DMS153 treated with DMSO at 0.1 percent for 48 hours (cell line): ENCODE measurements around the gene SIPA1L3.
A peak's percentile ranks its signal among the peaks of the same experiment; 100 is the strongest.

Experiments used
- DNase-seq: peaks from one replicate; lab custom pipeline; 2025; ENCODE audit not compliant: unreplicated experiment; lab: John Stamatoyannopoulos, UW

Gene SIPA1L3

DNA sequence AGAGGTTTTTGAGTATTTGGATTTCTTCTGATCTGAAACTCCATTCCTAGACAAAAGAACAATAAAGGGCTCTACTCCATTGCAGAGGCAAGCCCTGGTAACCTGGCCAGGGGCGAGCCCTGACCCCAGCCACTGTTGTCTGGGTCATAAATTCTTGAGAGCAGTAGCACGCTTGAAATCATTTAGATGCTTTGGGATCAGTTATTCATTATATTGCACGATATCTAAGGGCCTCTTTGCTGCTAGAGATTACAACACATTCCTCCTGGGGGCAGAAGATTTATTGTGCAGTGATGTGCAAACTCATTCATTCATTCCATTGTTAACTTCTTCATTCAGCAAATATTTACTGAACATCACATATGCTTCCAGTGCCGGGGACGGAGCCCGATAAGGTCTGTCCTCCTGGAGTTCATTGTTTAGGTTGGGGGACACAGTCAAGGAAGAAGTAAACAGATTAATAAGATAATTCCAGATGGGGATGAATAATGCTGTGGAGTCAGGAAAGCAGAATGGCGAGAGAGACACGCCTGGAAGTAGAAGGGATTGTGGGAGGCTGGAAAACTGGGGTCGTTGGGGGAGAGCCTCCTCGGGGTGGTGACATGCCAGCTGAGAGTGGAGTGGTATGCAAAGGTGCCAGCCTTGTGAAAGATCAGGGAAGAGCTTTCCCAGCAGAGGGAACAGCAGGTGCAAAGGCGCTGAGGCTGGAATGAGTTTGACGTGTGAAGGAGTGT lies 34.9 kb downstream of the SIPA1L3 start:
- peak; percentile 33 for DNase-seq

DNA sequence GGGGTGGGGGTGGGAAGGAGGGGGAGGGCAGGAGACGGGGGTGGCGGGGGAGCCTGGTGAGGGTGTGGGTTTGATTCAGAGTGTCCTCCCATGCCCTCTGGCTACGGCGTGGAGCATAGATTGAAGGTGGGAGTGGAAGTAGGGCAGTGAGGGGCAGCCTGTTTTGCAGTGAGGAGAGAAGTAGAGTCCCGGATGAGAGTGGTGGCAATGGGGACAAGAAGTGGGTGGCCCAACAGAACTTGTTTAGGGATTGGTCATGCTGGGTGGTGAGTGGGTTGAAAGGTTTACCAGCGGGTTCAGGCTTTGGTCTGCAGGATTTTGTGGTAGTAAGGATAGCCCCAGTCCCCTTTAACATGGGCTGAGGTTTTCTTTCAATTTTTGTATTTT lies 35.5 kb downstream of the SIPA1L3 start:
- DNase-seq, result no peak

DNA sequence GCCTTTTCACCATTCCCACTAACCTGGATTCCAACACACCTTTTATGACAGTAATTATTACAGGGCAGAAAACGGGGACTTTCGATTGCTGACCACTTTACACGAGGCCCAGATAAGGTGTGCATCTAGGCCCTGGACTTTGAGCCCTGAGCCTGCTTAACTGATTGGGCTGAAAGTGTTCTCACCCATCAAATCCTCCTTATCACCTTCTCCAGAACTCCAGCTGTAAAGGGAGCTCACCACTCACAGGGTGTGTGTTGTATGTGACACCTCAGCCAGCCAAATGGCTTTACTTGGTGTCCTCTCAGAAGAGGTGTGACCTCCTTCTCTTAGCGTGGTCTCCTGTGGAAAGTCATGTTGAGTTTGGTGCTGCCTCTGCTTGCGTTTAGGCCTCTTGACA lies 36.5 kb downstream of the SIPA1L3 start:
- DNase-seq, result no peak

DNA sequence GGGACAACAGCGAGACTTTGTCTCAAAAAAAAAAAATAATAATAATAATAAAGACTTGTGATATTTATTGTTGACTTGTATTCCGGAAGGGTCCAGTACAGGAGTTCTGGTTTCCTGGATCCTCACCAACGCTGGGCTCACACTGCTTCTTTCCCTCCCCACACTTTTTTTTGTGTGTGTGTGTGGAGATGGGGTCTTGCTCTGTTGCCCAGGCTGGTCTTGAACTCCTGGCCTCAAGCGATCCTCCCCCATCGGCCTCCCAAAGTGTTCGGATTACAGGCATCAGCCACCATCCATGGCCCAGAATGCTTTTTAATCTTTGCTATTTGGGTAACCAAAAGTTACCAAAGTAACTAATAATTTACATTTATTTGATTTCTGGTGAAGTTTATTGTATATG lies 39.1 kb downstream of the SIPA1L3 start:
- no peak for DNase-seq

DNA sequence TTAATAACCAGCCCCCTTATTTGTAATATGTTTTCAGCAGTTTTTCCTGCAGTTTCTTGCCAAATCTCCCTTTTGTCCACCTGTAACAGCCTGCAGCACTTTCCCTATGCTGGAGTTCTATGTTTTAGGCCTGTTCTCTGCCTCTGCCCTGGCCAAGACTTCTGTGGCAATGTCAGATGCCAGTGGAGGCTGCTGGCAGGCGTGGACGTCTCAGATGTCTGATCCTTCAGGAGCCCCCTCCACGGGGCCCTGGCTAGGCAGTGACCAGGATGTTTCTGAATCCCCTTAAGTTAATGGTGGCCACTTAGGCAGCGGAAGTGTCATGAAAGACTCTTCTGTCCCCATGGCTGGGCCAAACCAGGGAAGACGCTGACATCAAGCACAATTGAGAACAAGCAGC lies 40.8 kb downstream of the SIPA1L3 start:
- DNase-seq, result no peak

DNA sequence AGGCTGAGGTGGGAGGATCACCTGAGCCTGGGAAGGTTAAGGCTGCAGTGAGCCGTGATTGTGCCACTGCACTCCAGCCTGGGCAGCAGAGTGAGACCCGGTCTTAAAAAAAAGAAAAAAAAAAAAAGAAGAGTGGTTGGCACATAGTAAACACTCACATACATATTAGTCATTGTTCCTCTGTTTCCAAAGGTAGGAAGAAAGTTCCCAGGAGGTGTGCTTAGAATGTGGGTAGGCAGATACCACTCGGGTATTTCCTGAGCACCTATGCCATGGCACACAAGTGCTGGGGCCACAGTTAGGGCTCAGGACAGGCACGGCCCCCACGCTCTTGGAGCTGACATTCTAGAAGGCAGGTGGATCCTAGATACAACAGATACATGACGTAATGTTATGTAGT lies 41.4 kb downstream of the SIPA1L3 start:
- DNase-seq, result no peak

DNA sequence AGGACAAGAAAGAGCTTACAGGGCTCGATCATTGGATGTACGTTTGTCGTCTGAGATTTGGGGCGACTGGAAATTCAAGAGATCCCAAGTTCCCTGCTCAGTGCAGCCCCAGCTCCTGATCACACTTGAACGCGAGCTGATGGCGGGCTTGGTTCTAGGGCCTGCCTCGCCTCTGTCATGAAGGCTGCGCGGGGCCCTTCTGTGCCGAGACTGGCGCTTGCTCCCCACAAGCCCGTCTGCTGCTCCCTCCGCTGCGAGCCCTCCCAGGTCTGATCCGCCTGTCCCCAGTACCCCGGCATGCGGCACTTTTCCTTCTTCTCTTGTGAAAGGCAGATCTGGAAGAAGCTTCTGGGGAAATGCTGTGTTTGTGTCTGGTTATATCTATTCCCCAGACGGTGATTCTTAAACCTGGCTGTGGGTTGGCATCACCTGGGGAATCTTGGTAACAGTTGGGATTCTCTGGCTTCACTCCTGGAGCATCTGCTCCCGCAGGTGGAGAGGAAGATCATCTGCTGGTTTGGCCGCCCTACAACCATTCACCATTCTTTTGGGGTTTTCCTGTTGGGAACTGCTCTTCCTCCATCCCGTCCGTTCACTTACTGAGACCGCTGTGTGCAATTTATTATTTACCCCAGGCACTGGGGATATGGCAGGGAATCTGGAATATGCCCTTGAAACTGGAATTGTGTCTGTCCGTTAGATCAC lies 43.6 kb downstream of the SIPA1L3 start:
- no peak for DNase-seq

DNA sequence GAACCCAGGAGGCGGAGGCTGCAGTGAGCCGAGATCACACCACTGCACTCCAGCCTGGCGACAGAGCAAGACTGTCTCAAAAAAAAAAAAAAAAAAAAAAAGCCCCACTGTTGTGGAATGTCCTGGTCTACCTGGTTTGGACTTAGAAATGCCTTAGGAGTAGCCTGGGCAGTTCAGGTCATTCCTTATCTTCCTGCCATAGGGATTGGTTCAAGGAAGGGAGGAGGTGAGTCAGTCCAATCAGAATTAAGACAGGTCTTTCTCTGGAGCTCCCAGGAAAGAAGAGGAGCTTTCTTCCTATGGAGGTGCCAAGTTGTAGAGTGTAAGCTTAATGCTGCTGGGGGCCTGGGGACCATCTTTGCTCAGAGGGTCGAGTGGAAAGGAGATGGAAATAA lies 44.8 kb downstream of the SIPA1L3 start:
- DNase-seq, result no peak

DNA sequence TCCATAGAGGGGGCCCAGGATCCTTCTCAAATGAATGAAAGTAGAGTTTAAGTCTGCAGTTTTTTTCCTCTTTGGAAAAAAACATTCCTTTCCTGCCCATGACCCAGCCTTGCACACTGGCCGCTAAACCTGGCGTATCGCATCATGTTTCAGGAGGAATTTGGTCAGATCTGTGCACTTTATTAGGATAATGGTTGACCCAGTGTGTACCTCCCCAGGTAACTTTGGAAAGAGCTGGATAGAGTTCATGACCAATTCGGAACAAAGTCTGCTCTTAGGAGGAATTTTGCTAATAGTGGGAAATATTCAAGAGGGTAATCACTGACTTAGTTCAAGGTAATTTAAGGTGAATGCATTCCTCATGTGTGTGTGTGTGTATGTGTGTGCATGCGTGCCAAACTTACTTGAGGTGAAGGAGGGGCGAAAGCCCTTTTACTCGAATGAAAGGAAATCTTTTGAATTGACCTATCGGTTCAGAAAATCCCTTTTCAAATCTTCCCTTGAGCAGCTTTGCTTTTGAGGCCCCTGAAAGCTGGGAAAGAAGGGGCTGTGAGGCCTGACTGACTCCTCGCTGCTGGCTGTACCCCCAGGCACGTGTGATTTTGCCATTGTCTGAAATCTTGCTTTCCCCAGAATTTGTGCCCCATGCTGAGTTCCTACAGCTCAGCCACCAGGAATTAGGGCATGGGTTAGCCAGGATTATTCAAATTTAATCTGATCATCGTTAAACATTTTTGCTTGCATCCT lies 46.3 kb downstream of the SIPA1L3 start:
- DNase-seq, result no peak

DNA sequence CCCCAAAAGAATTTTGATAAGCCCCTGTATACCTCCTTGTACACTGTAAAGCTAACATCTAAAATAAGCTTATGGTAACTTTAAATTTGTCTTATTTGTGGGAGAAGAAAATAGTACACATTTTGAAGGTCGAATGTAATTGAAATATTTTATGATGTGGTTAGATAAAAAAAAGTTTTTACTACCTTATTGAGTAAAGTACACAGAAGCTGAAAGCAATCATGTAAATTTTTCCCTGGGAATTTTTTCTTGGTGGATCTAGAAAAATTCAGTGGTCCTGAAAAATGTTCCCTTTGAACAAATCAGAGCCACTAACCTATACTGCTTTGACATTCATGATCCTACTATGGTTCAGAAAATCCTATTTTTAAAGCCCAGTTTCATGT lies 46.9 kb downstream of the SIPA1L3 start:
- no peak for DNase-seq

DNA sequence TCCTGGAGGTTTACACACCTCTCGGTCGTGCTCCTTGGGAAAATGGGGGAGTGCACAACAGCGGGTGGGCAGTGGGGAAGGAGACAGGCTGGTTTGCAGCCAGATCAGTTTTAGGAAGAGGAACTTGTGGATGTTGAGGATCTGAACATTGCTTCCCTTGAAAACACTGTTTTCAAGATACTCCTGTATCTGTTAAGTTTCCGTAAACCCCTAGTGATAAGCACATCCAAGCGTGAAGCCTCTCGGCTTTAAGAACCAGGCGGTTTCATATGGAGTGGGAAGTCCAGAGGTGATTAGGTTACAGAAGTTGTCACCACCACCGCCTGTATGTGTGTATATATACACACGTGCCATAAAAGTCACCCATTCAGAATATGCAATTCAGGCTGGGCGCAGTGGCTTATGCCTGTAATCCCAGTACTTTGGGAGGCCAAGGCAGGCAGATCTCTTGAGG lies 47.4 kb downstream of the SIPA1L3 start:
- no peak for DNase-seq

DNA sequence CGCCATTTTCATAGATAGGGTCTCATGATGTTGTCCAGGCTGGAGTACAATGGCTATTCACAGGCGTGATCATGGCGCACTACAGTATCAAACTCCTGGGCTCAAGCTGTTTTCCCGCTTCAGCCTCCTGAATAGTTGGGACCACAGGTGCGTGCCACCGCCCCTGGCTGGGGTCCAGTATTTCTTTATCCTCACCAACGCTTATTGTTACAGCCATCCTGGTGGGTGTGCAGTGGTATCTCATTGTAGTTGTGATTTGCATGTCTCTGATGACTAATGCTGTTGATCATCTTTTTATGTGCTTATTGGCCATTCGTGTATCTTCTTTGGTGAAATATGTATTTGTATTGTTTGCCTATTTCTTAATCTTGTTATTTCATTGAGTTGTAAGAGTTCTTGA lies 49.0 kb downstream of the SIPA1L3 start:
- no peak for DNase-seq

DNA sequence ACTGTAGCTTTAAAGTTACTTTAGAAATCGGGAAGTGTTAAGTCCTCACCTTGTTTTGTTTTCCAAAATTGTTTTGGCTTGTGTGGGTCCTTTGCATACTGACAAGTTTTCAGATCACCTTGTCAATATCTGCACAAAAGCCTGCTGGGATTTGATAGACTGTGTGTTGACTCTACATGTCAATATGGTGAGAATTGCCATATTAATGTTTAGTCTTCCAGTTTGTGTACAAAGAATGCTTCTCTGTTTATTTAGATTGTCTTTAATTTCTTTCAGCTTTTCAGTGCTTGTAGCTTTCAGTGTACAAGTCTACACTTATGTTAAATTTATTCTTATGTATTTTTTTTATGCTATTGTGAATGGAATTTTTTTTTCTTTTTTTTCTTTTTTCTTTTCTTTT lies 50.2 kb downstream of the SIPA1L3 start:
- no peak for DNase-seq

DNA sequence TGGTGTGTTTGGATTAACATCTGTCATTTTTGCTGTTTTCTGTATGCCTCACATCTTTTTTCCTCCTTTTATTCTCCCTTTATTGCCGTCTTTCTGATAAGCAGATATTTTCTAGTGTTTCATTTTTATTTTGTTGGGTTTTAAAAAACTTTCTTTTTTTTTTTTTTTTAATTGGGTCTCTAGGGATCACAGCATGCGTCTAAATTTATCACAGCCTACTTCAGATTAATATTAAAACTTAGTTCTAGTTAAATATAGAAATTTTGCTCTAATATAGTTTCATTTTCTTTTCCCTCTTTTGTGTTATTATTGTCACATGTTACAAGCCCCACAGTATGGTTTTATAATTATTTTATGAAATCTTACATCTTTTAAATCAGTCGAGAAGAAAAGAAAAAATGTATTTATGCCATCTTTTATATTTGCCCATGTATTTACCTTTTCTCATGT lies 52.7 kb downstream of the SIPA1L3 start:
- DNase-seq, result no peak

DNA sequence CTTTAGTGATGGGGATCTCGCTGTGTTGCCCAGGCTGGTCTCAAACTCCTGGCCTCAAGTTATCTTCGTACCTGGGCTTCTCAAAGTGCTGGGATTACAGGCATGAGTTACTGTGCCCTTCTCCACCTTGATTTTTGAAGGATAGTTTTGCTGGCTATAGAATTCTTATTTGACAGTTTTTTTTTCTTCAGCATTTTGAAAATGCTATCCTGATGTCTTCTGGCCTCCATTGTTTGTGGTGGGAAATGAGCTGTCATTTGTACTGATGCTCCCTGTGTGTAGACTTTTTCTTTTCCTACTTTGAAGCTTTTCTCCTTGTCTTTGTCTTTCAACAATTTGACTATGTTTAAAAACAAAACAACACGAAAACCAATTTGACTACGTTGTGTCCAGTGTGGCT lies 54.2 kb downstream of the SIPA1L3 start:
- DNase-seq, result no peak

DNA sequence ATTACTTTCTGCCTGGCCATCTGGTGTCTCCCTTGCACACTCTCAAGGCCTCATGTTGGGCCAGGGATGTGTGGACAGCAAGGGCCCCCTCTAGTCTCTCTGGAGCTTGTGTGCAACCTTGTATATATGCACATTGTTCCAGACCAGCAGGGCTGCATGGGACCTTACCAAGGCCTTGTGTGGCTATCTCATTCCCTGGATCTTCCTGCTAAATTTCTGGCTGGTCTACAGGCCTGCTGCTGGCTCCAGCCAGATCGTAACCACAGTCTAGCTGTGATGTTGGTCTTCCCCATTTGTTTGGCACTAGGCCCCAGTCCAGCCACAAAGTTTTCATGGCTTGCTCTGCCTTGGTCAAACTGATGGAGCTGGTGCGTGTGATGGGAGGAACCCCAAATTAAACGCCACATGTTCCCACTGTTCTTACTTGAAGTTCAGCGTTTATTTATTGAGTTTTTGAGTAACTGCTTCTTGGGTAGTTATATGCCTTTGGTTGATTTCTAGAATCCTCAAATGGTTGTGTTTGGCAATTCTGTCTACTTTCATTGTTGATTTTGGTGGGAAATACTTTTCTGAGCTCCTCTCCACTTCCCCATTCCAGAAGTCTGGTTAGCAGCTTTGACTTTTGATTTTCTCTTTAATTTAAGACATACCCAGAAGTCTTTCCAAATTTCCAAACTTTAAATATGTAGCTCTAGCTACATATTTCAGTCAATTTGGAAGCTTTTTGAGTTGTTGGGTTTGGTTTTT lies 56.4 kb downstream of the SIPA1L3 start:
- no peak for DNase-seq

DNA sequence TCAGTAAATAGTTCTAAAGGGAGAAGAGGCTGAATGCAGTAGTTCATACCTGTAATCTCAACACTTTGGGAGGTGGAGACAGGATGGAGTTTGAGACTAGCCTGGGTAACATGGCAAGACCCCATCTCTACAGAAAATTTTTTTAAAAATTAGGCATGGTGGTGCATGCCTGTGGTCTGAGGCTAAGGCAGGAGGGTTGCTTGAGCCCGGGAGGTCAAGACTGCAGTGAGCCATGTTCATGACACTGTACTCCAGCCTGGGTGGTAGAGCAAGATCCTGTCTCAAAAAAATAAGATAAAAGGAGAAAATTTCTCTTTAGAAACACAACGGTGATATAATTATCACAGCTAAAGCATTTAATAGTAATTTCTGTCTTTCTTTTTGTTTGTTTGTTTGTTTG lies 57.1 kb downstream of the SIPA1L3 start:
- DNase-seq, result no peak

DNA sequence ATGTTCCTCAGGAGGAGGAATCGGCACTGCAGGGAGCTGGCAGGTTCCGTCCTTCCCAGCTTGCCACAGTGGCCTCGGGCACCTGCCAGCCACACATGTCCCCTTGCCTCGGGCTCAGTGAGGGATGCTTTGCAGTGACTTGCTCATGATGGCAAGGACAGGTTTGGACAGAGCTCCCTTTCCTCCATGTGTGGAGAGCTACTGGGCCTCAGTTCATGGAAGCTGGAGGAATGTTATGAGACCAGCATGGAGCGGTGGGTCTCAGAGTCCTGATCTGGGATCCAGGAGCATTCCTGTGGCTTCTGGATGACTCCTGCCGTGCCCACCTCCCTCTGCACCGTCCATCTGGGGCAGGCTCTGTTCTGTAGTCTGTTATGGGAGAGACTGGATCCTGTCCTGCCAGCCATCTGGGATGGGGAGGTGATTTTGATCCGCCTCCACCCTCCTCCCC lies 59.2 kb downstream of the SIPA1L3 start:
- DNase-seq, result no peak

DNA sequence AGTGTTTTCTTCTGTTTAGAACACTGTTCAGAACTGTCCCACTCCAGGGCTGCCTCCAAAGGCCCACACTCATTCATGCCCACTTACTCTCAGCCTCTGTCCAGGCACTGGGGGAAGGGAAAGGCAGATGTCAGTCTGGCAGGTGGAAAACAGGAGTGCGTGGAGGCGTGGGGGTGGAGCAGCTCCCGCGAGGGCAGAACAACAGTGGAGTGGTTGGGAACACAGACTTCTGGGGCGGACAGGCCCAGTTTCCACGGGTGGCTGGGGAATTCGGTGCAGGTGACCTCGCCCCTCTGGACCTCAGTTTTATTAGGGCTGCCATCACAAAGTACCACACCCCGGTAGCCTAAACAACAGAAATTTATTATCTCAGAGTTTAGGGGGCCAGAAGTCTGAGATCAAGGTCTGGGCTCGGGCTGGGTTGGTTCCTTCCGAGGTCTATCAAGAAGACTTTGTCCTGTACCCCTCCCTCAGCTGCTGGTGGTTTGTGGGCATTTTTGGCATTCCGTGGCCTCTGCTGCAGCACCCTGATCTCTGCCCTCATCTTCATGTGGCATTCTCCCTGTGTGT lies 59.7 kb downstream of the SIPA1L3 start:
- no peak for DNase-seq

DNA sequence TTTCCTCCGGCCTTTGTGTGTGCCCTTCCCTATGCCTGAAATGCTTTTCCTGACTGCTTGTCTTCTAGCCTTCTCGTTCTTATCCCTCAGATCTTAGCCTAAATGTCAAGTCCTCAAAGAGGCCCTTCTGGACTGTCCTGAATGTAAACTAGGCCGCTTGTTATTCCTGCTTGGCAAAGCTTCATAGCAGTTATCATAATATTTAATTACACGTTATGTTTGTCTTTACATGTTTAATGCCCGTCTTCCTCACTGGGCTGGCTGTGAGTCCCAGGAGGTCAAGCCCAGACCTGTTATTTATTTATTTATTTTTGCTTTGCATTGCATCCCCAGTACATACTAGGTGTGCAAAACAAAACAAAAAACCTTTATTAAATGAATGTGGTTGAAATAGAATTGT lies 62.7 kb downstream of the SIPA1L3 start:
- DNase-seq, result no peak

DNA sequence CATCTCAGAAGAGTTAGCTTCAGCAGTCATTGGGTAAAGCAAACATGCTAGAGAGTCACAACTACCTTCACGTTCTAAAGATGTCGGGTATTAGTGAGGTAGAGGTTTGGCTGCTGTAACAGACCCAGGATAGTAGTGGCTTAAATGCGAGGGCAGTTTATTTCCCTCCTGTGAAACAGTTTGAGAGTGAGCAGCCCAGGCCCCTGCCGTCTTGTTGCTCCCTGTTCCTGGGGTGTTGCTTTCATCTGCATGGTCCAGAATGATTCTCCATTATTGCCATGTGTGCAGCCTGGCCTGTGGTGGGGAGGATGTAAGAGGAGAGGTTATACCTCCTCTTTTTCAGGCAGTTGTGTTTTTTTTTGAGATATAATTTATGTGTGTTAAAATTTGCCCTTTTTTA lies 63.7 kb downstream of the SIPA1L3 start:
- no peak for DNase-seq
